Stimulated activated CD8-positive, alpha-beta memory T cell treated with anti-CD3 and anti-CD28 coated beads, Interleukin-4, amount 100 ng/mL, for 4 hours (primary cell): ENCODE data around the gene ZNF432.

ENCODE experiments used
- DNase-seq, 2 donors: peaks; one replicate each; pipeline ENCODE4 v3.0.0-alpha.2; 2020; ENCODE audit warnings: low read depth in 2 of 2, low spot score in 1 of 2

The ZNF432 gene

DNA sequence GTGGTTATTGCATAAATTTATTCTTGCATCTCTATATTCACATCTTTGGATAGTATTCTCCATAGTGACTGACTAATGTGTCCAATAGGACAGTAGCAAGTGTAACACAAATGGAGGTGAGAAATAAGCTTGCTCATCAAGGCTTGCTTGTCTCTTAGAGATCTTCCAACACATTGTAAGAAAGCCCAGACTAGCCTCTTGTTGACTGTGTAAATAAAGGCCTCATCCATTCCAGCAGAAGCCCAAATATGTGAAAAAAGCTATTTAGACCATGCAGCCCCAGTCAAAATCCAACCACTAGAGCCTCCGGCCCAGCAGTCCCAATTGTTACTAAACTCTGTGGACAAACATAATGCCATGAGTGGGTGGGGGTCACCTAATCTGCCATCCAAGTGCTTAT, 38.0 kb downstream of the ZNF432 start:
- no peak for DNase-seq

DNA sequence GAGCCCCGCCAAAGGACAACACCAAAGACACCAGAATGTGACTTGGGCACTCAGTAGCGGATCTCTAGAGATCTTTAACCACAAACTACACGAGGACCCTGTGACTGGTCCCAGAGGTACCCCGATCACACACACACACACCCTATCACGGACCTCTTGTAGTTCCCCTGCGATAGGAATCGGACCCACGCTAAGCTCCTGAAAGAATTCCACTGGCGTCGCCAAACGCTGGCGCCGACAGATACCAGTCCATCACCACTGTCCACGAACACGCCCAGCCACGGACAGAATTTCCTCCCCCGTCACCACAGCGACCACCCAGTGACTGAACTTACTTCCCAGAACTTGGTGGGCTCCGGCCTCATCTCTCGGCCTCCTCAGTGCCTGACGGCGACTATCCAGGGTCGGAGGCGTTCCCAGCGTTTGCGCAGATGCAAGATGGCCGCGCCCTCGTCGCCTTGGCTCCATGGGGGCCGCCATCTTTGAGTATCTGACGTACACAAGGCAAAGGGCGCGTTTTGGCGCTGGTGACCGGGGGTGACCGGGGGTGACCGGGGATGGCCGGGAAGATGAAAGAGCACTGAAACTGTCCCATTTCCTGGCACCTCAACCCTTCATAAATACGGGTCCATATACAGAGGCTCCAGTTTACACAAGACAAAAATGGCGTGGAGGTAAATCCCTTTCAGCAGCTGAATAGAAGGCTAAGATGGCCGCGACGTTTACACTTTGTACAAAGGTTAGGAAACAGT, 40.7 kb downstream of the ZNF432 start, which contains the start of gene ZNF615:
ZNF615 (minus strand) TSS at position 406 of the 752 bp plus-strand sequence. CDS start 4,500 bp downstream, outside the sequence.
- peak; percentile 73 to 74 for DNase-seq

DNA sequence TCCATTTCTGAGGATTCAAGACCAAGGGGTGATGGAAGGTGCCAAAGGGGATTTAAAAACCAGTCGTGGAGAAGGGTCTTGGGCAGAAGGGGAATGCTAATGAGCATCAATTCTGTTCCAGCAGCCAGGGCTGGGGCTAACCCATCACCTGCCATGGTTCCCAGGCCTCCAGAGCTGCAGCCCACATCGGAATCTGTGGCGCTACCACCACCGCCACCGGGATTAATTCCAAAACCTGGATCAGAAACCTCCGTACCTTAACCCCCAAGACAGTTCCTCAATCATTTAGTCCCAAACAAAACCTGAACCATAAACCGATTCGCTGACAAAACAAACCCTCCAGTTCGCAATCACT, 41.2 kb downstream of the ZNF432 start:
- no peak for DNase-seq

DNA sequence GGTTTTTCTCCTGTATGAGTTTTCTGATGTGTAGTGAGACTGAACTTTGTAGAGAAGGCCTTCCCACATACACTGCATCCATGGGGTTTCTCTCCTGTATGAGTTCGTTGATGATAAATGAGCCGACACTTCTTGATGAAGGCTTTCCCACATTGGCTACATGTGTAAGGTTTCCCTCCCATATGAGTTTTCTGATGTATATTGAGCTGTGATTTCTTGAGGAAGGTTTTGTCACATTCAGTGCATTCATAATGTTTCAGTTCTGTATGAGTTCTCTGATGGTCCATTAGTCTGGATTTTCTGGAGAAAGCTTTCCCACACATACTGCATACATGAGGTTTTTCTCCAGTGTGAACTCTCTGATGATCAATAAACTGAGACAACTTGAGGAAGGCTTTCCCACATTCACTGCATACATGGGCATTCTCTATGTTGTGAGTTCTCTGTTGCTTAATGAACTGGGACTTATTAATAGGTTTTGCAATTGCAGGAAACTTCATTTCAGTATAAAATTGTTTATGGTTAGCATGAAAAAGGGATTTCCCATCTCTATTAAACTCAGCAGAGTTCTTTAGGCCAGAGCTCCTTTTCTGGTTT, 54.5 kb downstream of the ZNF432 start:
- no peak for DNase-seq

DNA sequence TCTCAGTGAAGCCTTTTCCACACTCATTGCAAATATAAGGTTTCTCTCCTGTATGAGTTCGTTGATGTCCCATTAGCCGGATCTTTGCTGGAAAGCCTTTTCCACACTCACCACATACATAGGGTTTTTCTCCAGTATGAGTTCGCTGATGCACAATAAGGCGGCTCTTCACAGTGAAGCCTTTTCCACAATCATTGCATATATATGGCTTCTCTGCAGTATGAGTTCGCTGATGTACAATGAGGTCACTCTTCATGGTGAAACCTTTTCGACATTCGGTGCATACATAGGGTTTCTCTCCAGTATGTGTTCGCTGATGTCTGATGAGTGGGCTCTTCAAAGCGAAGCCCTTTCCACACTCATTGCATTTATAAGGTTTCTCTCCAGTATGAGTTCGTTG, 55.2 kb downstream of the ZNF432 start:
- no peak for DNase-seq

DNA sequence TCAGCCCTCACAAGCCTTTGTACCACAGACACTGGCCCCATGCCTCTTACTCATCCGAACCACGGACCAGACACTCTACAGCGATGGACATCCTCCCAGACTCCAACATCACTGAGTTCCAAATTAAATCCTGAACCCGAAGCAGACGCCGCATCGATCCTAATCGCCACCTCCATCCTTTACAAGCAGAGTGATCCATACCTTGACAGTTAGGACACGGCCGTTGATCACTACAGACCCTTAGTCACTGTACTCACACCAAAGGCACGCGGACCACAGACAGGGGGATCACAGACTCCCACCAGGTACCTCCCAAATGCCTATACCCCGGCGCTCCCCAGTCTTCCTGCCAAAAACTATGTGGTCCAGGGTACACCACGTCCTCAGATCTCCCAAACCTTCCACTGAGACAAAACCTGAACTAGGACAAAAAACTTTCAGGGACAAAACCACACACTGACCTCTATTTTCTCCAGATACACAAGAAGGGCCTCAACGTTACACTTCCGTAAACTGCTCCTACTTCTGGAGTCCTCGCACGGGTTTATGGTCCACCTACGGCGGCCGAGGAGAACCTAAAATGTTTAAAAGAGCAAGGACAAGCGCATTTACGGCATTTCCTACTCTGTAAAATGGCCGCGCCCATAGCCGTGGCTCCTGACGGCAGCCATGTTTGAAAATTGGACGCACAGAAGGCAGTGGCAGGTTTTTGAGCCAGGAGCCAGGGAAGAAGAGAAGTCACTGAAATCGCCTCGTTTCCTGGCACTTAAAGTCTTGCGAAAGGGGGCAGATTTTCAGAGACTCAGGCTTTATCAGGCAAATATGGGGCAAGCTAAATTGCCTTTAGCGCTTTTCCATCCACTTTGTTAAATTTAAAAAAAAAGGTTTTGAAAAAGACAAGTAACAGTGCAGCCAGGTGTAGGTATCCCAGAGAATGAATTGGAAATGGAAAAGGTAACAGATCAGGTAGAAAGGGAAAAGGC, 62.0 kb downstream of the ZNF432 start, which contains the start of gene ZNF350:
ZNF350 (minus strand) TSS at position 532 of the 983 bp plus-strand sequence. CDS start 12,480 bp downstream, outside the sequence.
- peak; percentile 68 to 76 for DNase-seq

DNA sequence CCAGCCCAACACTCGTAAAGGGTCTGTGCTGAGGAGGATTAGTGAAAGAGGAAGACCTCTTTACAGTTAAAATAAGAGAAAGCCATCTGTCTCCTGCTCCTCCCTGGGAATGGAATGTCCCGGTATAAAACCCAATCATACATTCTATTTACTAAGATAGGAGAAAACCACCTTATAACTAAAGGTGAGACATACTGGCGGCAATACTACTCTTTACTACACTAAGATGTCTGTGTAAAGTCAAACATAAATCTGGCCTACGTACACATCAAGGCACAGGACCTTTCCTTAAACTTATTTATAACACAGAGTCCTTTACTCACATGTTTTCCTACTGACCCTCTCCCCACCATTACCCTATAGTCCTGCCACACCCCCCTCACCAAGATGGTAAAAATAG, 65.3 kb downstream of the ZNF432 start:
- DNase-seq: no peak
